A673 (cell line): Measurements from ENCODE around the gene REXO1.

Source experiments
- CTCF ChIP-seq: fragments of 300-800, 200-600 bp; sonication (generic); conservative IDR thresholded peaks from 2 replicates; pipeline ENCODE4 v1.5.1; 2017; ENCODE audit warnings: low read depth, mild to moderate bottlenecking, antibody characterized with exemption, low read length, moderate library complexity, mixed read lengths
- EZH2 ChIP-seq: fragments of 200-600 bp; sonication (generic); IDR thresholded peaks from 2 replicates; pipeline ENCODE4 v1.6.1; 2017; ENCODE audit warnings: borderline replicate concordance, low read depth, mild to moderate bottlenecking, mixed read lengths, antibody characterized with exemption, low read length; ENCODE audit not compliant: poor library complexity, severe bottlenecking

- TF ChIP-seq CTCF (no peak), EZH2 (no peak)
These were observed 10.3 kb upstream of the REXO1 start for GRCh38 chr19:1858412-1859081.
